Gastroesophageal sphincter (tissue), 3 donors: ENCODE results near the gene ADAMTS14.

Experiments
- CTCF ChIP-seq, 4 experiments: fragments of 200-600 bp in 2 of 4; fragments of 450-650 bp in 2 of 4; sonication (generic) in 1 of 4; IDR thresholded peaks; one replicate each; pipeline ENCODE4 v1.5.1; 2017 to 2019; ENCODE audit warnings: antibody characterized with exemption in 4 of 4, mild to moderate bottlenecking in 2 of 4, moderate library complexity in 2 of 4
- POLR2A ChIP-seq, 2 donors: fragments of 450-650 bp; IDR thresholded peaks; one replicate each; pipeline ENCODE4 v1.6.1; 2017; ENCODE audit warnings: antibody characterized with exemption in 2 of 2, mild to moderate bottlenecking in 2 of 2, moderate library complexity in 1 of 2
- POLR2AphosphoS5 ChIP-seq: sonication (generic); formaldehyde crosslinking; IDR thresholded peaks from one replicate; pipeline ENCODE4 v1.6.1; 2017; ENCODE audit warnings: antibody characterized with exemption

GRCh38 chr10:70702190-70702763 is 30.0 kb downstream of the ADAMTS14 start:
- TF ChIP-seq CTCF (IDR thresholded peaks at IDR 0.05) (no peak), POLR2A (IDR thresholded peaks at IDR 0.05) (no peak), POLR2AphosphoS5 (no peak)
